GM23338 (cell line): ENCODE data around the gene GNA15. TPM values are rescaled to one million over a fixed set of nuclear protein-coding genes. Genes with fewer than 3 reads are reported as not detected.

Source experiments
- ATAC-seq: fragments of 200-7000 bp; cut with Tn5 transposase; 3 replicates; pipeline ENCODE4 v1.9.1; 2020
- DNase-seq: peaks from one replicate; pipeline ENCODE4 v3.0.0-alpha.2; 2015; ENCODE audit warnings: low spot score
- H2AFZ ChIP-seq: fragments of 200-600 bp; sonication (generic); 2 replicates; pipeline ENCODE4 v1.8.0; 2016; ENCODE audit warnings: antibody characterized with exemption, mild to moderate bottlenecking, moderate library complexity
- H3F3A ChIP-seq: fragments of 200-600 bp; sonication (generic); replicated peaks from 2 replicates; pipeline ENCODE4 v1.8.0; 2017; ENCODE audit warnings: antibody characterized with exemption, mixed run types, low read depth
- H3K27ac ChIP-seq: fragments of 200-600 bp; sonication (generic); 2 replicates; pipeline ENCODE4 v1.6.1; 2016; ENCODE audit warnings: low read depth
- H3K27me3 ChIP-seq: fragments of 200-600 bp; sonication (generic); 2 replicates; pipeline ENCODE4 v1.8.0; 2016; ENCODE audit warnings: mild to moderate bottlenecking, mixed run types, moderate library complexity; ENCODE audit not compliant: insufficient read depth
- H3K36me3 ChIP-seq: fragments of 200-600 bp; sonication (generic); 2 replicates; pipeline ENCODE4 v1.8.0; 2016; ENCODE audit warnings: mild to moderate bottlenecking; ENCODE audit not compliant: insufficient read depth
- H3K4me1 ChIP-seq: fragments of 200-600 bp; sonication (generic); 2 replicates; pipeline ENCODE4 v1.8.0; 2016; ENCODE audit warnings: mild to moderate bottlenecking, moderate library complexity; ENCODE audit not compliant: insufficient read depth
- H3K4me2 ChIP-seq: fragments of 200-600 bp; sonication (generic); 2 replicates; pipeline ENCODE4 v1.7.1; 2017; ENCODE audit warnings: mixed run types
- H3K4me3 ChIP-seq: fragments of 200-600 bp; sonication (generic); 2 replicates; pipeline ENCODE4 v1.6.1; 2016; ENCODE audit warnings: mixed run types
- H3K79me2 ChIP-seq: fragments of 200-600 bp; sonication (generic); replicated peaks from 2 replicates; pipeline ENCODE4 v1.8.0; 2017; ENCODE audit warnings: mild to moderate bottlenecking; ENCODE audit not compliant: insufficient read depth
- H3K9me2 ChIP-seq: fragments of 200-600 bp; sonication (generic); 2 replicates; pipeline ENCODE4 v1.8.0; 2017; ENCODE audit not compliant: insufficient read depth
- H4K20me1 ChIP-seq: fragments of 200-600 bp; sonication (generic); replicated peaks from 2 replicates; pipeline ENCODE4 v1.8.0; 2017; ENCODE audit warnings: mild to moderate bottlenecking; ENCODE audit not compliant: insufficient read depth
- H3K27ac Mint-ChIP-seq: 2 replicates; pipeline ENCODE4 v1.8.0; 2020; ENCODE audit warnings: inconsistent platforms, mild to moderate bottlenecking, moderate library complexity, mixed read lengths
- H3K27me3 Mint-ChIP-seq: 3 replicates; pipeline ENCODE4 v1.8.0; 2022; ENCODE audit warnings: low read depth, mild to moderate bottlenecking, moderate library complexity, mixed read lengths, inconsistent platforms; ENCODE audit not compliant: insufficient read depth, poor library complexity
- H3K36me3 Mint-ChIP-seq: 3 replicates; pipeline ENCODE4 v1.8.0; 2021; ENCODE audit warnings: low read depth, mild to moderate bottlenecking, inconsistent platforms, moderate library complexity, mixed read lengths
- H3K4me1 Mint-ChIP-seq: 3 replicates; pipeline ENCODE4 v1.8.0; 2020; ENCODE audit warnings: mild to moderate bottlenecking, inconsistent platforms, mixed read lengths
- H3K4me3 Mint-ChIP-seq: 3 replicates; pipeline ENCODE4 v1.8.0; 2021; ENCODE audit warnings: moderate library complexity, mild to moderate bottlenecking, inconsistent platforms, mixed read lengths
- H3K9me3 Mint-ChIP-seq: 3 replicates; pipeline ENCODE4 v1.8.0; 2020; ENCODE audit warnings: moderate library complexity, mild to moderate bottlenecking, inconsistent platforms, mixed read lengths
- EZH2phosphoT487 ChIP-seq: fragments of 200-600 bp; sonication (generic); IDR thresholded peaks from one replicate; pipeline ENCODE4 v1.8.1; 2018; ENCODE audit warnings: antibody characterized with exemption; ENCODE audit not compliant: unreplicated experiment
- POLR2AphosphoS5 ChIP-seq: IDR thresholded peaks from 2 replicates; pipeline ENCODE4 v1.6.1; 2016; ENCODE audit warnings: antibody characterized with exemption, low read depth
- STAT1 ChIP-seq: IDR thresholded peaks from one replicate; pipeline ENCODE4 v1.6.1; 2016; ENCODE audit warnings: antibody characterized with exemption; ENCODE audit not compliant: unreplicated experiment
- ZNF331 ChIP-seq: fragments of 250-450 bp; sonication (Bioruptor Pico); IDR thresholded peaks from 2 replicates; pipeline ENCODE4 v1.5.0; 2020; ENCODE audit warnings: low read depth, mild to moderate bottlenecking, moderate library complexity
- polyA plus RNA-seq: library from polyadenylated mRNA; unstranded; fragments of >200 nt; fragmentation: Nextera tagmentation; extraction: Ambion mirVana; gene quantifications from 2 replicates; pipeline ENCODE4 v1.2.1, GENCODE V29; 2016
- total RNA-seq: library from RNA; depleted of rRNA; stranded (reverse); fragments of >200 nt; shearing (Covaris generic); gene quantifications from 2 replicates; pipeline ENCODE4 v1.2.3, GENCODE V29; 2014
- TF ChIP-seq, protein P1 (sequence below): IDR thresholded peaks from one replicate; pipeline ENCODE4 v1.6.1; 2018; ENCODE audit warnings: antibody characterized with exemption; ENCODE audit not compliant: unreplicated experiment
- TF ChIP-seq, protein P2 (sequence below): fragments of 250-450 bp; sonication (Bioruptor Pico); IDR thresholded peaks from 2 replicates; pipeline ENCODE4 v1.5.0; 2020; ENCODE audit warnings: mild to moderate bottlenecking, moderate library complexity

The GNA15 gene
- total and polyA plus RNA-seq, 2 experiments from 2014 or later = 0.14 to 0.31 TPM

DNA sequence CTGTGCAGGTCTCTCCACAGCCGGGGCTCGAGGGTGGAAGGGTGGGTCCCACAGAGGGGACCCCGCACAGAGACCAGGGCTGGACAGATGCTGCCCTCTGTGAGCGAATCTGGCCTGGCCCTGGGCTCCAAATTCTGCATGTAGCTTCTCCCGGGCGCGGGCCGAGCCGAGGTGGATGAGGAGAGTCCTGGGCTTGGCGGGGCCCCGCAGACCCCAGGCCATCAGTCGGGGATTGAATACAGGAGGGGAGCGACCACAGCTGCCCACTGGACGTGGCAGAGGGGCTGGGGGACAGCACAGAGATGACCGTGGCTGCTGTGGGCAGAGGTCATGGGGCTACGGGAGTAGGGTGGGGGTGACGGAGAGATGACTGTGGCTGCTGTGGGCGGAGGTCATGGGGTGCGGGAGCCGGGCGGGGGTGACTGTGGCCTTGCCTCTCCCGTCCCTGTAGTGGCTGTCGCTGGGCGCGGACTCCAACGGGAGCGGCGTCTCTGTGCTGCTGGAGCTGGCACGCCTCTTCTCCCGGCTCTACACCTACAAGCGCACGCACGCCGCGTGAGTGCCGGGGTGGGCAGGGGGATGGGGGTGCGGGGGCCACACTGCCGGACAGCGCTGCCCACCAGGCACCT lies 65.4 kb downstream of the GNA15 start:
- H3K36me3 Mint-ChIP-seq = peaks cover 9% of the 10 kb centered on the region
- ATAC-seq = no peak
- H3K27ac ChIP-seq = no peak overlapping the region
- no peaks in the 10 kb centered on the region for H3K4me1 Mint-ChIP-seq
- H3K27me3 ChIP-seq = no peaks in the 10 kb centered on the region
- no peaks in the 10 kb centered on the region for H3F3A ChIP-seq
- no peak for TF ChIP-seq ZNF331
- TF ChIP-seq STAT1 = no peak
- TF ChIP-seq, protein P1, sequence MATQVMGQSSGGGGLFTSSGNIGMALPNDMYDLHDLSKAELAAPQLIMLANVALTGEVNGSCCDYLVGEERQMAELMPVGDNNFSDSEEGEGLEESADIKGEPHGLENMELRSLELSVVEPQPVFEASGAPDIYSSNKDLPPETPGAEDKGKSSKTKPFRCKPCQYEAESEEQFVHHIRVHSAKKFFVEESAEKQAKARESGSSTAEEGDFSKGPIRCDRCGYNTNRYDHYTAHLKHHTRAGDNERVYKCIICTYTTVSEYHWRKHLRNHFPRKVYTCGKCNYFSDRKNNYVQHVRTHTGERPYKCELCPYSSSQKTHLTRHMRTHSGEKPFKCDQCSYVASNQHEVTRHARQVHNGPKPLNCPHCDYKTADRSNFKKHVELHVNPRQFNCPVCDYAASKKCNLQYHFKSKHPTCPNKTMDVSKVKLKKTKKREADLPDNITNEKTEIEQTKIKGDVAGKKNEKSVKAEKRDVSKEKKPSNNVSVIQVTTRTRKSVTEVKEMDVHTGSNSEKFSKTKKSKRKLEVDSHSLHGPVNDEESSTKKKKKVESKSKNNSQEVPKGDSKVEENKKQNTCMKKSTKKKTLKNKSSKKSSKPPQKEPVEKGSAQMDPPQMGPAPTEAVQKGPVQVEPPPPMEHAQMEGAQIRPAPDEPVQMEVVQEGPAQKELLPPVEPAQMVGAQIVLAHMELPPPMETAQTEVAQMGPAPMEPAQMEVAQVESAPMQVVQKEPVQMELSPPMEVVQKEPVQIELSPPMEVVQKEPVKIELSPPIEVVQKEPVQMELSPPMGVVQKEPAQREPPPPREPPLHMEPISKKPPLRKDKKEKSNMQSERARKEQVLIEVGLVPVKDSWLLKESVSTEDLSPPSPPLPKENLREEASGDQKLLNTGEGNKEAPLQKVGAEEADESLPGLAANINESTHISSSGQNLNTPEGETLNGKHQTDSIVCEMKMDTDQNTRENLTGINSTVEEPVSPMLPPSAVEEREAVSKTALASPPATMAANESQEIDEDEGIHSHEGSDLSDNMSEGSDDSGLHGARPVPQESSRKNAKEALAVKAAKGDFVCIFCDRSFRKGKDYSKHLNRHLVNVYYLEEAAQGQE = no peak
- no peak for TF ChIP-seq EZH2phosphoT487
- H3K27ac Mint-ChIP-seq = no peak overlapping the region
- H3K79me2 ChIP-seq = no peaks in the 10 kb centered on the region
- no peaks in the 10 kb centered on the region for H3K9me2 ChIP-seq
- H3K9me3 Mint-ChIP-seq = no peaks in the 10 kb centered on the region
- H2AFZ ChIP-seq = no peak overlapping the region
- no peak for DNase-seq
- H3K4me3 ChIP-seq = no peak overlapping the region
- no peaks in the 10 kb centered on the region for H3K4me1 ChIP-seq
- H4K20me1 ChIP-seq = no peaks in the 10 kb centered on the region; the same call in 1 of the 2 replicates
- no peak overlapping the region for H3K4me2 ChIP-seq
- no peak overlapping the region for H3K4me3 Mint-ChIP-seq
- H3K36me3 ChIP-seq = no peaks in the 10 kb centered on the region; the same call in 1 of the 2 replicates
- H3K27me3 Mint-ChIP-seq = peaks cover 7% of the 10 kb centered on the region

DNA sequence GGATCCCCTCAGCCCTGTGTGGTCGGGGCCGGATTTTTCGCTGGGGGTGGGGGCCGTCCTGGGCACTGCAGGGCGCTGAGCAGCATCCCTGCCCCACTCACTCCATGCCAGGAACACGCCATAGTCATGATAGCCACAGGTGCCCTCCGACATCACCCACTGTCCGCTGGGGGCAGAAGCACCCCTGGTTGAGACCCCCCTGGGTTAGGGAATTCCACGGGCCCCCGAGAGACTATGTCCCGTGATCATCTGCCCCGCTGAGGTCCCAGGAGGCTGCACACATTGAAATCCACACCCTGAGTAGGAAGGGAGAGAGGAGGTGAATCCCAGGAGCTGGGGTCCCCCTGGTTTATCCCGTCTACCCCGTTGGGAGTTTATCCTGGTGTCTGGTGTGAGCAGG lies 66.1 kb downstream of the GNA15 start:
- Mint-ChIP-seq H3K27ac (no peak overlapping the region), H3K27me3 (peaks cover 9% of the 10 kb centered on the region)
- H4K20me1 ChIP-seq = no peaks in the 10 kb centered on the region; the same call in 1 of the 2 replicates

More for the DNA sequence above, 66.1 kb downstream of the GNA15 start:
- H3K4me1 Mint-ChIP-seq = no peaks in the 10 kb centered on the region
- Histone ChIP-seq H3K79me2 (no peaks in the 10 kb centered on the region), H3K27me3 (no peaks in the 10 kb centered on the region), H3K9me2 (no peaks in the 10 kb centered on the region), H3K4me2 (no peak overlapping the region), H3K4me1 (no peaks in the 10 kb centered on the region), H3K4me3 (no peak overlapping the region), H3K36me3 (peaks cover 5% of the 10 kb centered on the region), H3F3A (no peaks in the 10 kb centered on the region), H3K27ac (no peak overlapping the region), H2AFZ (no peak overlapping the region)
- TF ChIP-seq POLR2AphosphoS5 (no peak), STAT1 (no peak)
- TF ChIP-seq, protein P2, sequence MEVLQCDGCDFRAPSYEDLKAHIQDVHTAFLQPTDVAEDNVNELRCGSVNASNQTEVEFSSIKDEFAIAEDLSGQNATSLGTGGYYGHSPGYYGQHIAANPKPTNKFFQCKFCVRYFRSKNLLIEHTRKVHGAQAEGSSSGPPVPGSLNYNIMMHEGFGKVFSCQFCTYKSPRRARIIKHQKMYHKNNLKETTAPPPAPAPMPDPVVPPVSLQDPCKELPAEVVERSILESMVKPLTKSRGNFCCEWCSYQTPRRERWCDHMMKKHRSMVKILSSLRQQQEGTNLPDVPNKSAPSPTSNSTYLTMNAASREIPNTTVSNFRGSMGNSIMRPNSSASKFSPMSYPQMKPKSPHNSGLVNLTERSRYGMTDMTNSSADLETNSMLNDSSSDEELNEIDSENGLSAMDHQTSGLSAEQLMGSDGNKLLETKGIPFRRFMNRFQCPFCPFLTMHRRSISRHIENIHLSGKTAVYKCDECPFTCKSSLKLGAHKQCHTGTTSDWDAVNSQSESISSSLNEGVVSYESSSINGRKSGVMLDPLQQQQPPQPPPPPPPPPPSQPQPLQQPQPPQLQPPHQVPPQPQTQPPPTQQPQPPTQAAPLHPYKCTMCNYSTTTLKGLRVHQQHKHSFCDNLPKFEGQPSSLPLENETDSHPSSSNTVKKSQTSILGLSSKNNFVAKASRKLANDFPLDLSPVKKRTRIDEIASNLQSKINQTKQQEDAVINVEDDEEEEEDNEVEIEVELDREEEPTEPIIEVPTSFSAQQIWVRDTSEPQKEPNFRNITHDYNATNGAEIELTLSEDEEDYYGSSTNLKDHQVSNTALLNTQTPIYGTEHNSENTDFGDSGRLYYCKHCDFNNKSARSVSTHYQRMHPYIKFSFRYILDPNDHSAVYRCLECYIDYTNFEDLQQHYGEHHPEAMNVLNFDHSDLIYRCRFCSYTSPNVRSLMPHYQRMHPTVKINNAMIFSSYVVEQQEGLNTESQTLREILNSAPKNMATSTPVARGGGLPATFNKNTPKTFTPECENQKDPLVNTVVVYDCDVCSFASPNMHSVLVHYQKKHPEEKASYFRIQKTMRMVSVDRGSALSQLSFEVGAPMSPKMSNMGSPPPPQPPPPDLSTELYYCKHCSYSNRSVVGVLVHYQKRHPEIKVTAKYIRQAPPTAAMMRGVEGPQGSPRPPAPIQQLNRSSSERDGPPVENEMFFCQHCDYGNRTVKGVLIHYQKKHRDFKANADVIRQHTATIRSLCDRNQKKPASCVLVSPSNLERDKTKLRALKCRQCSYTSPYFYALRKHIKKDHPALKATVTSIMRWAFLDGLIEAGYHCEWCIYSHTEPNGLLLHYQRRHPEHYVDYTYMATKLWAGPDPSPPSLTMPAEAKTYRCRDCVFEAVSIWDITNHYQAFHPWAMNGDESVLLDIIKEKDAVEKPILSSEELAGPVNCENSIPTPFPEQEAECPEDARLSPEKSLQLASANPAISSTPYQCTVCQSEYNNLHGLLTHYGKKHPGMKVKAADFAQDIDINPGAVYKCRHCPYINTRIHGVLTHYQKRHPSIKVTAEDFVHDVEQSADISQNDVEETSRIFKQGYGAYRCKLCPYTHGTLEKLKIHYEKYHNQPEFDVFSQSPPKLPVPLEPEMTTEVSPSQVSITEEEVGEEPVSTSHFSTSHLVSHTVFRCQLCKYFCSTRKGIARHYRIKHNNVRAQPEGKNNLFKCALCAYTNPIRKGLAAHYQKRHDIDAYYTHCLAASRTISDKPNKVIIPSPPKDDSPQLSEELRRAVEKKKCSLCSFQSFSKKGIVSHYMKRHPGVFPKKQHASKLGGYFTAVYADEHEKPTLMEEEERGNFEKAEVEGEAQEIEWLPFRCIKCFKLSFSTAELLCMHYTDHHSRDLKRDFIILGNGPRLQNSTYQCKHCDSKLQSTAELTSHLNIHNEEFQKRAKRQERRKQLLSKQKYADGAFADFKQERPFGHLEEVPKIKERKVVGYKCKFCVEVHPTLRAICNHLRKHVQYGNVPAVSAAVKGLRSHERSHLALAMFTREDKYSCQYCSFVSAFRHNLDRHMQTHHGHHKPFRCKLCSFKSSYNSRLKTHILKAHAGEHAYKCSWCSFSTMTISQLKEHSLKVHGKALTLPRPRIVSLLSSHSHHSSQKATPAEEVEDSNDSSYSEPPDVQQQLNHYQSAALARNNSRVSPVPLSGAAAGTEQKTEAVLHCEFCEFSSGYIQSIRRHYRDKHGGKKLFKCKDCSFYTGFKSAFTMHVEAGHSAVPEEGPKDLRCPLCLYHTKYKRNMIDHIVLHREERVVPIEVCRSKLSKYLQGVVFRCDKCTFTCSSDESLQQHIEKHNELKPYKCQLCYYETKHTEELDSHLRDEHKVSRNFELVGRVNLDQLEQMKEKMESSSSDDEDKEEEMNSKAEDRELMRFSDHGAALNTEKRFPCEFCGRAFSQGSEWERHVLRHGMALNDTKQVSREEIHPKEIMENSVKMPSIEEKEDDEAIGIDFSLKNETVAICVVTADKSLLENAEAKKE (CRISPR knock-in tag) = no peak
- DNase-seq (no peak), ATAC-seq (no peak)
- H3K36me3 Mint-ChIP-seq = peaks cover 12% of the 10 kb centered on the region
- H3K4me3 Mint-ChIP-seq = no peak overlapping the region
- no peaks in the 10 kb centered on the region for H3K9me3 Mint-ChIP-seq
